K562 (cell line): Measurements from ENCODE around the gene NAA11. TPM values are rescaled to one million over a fixed set of nuclear protein-coding genes. Genes with fewer than 3 reads are reported as not detected.

Experiments used
- ATAC-seq: fragments of 200-7000 bp; cut with Tn5 transposase; 3 replicates; pipeline ENCODE4 v1.9.1; 2020; ENCODE audit warnings: moderate library complexity
- BruUV-seq: library from RNA; stranded (reverse); fragments of 400-500 nt; replicated peaks from 2 replicates; lab custom pipeline; 2021; lab: Mats Ljungman, UMichigan
- CTCF ChIA-PET: fragments of 300-600 bp; formaldehyde crosslinking; extraction: SDS; loops from one replicate; lab custom pipeline; 2021; ENCODE audit warnings: low intra/inter-chr PET ratio; lab: Yijun Ruan, JAX
- POLR2A ChIA-PET: fragments of 300-600, 350-650 bp; sonication (Branson Sonifier 250); formaldehyde crosslinking; extraction: SDS; loops from one replicate; lab custom pipeline; 2021; ENCODE audit warnings: antibody characterized with exemption, inconsistent platforms; lab: Yijun Ruan, JAX
- DNase-seq, 4 experiments: peaks; one replicate each; pipeline versions ENCODE4 v3.0.0 to v3.0.0-alpha.2; 2011 to 2018; ENCODE audit warnings: low spot score in 3 of 4, mixed read lengths in 3 of 4; ENCODE audit errors: extremely low read depth in 1 of 4
- FAIRE-seq: peaks from 2 replicates; lab custom pipeline; 2011; peaks lifted over from hg19 to GRCh38; lab: Jason Lieb, UNC
- H2AFZ ChIP-seq: 2 replicates; pipeline ENCODE4 v1.6.0; 2011; ENCODE audit warnings: low read depth, low read length, control low read depth, inconsistent platforms
- H3K27ac ChIP-seq: fragments of 200-600 bp; 3 replicates; pipeline ENCODE4 v1.8.0; 2011; ENCODE audit warnings: low read depth, mild to moderate bottlenecking, control low read depth, inconsistent platforms, low read length, moderate library complexity, mixed read lengths; ENCODE audit errors: extremely low read depth
- H3K27me3 ChIP-seq, 2 experiments: fragments of 300-600 bp in 1 of 2; 2 replicates in 1 of 2; 3 replicates in 1 of 2; pipeline versions ENCODE4 v1.6.0 to v1.8.0; 2011; ENCODE audit warnings: inconsistent platforms in 2 of 2, low read length in 2 of 2, mild to moderate bottlenecking in 1 of 2, mixed read lengths in 1 of 2, moderate library complexity in 1 of 2; ENCODE audit not compliant: control insufficient read depth in 2 of 2, insufficient read depth in 2 of 2
- H3K36me3 ChIP-seq: fragments of 300-600 bp; 3 replicates; pipeline ENCODE4 v1.8.0; 2011; ENCODE audit warnings: mild to moderate bottlenecking, low read length, inconsistent platforms; ENCODE audit not compliant: control insufficient read depth, insufficient read depth
- H3K4me1 ChIP-seq, 2 experiments: fragments of 200-600 bp in 1 of 2; replicated peaks in 1 of 2; 2 replicates in 1 of 2; 3 replicates in 1 of 2; pipeline versions ENCODE4 v1.5.1 to v1.8.0; 2011; ENCODE audit warnings: inconsistent platforms in 2 of 2, low read length in 2 of 2, mild to moderate bottlenecking in 1 of 2, mixed read lengths in 1 of 2, moderate library complexity in 1 of 2; ENCODE audit not compliant: control insufficient read depth in 2 of 2, insufficient read depth in 2 of 2
- H3K4me2 ChIP-seq: 2 replicates; pipeline ENCODE4 v1.6.1; 2011; ENCODE audit warnings: low read length, control low read depth, inconsistent platforms, mixed read lengths; ENCODE audit not compliant: insufficient read depth
- H3K4me3 ChIP-seq: fragments of 200-600 bp; sonication (generic), shearing (Covaris generic); 2 replicates; pipeline ENCODE4 v1.5.1; 2016; ENCODE audit warnings: control low read depth, inconsistent platforms
- H3K79me2 ChIP-seq: fragments of 200-600 bp; 3 replicates; pipeline ENCODE4 v1.8.0; 2011; ENCODE audit warnings: low read length, inconsistent platforms; ENCODE audit not compliant: control insufficient read depth, insufficient read depth
- H3K9ac ChIP-seq, 2 experiments: 2 replicates each; pipeline versions ENCODE4 v1.6.0 to v1.6.1; 2011; ENCODE audit warnings: low read depth in 2 of 2, low read length in 2 of 2, control low read depth in 1 of 2, inconsistent platforms in 1 of 2, mild to moderate bottlenecking in 1 of 2, mixed read lengths in 1 of 2; ENCODE audit not compliant: insufficient read depth in 1 of 2
- H3K9me1 ChIP-seq: one replicate; pipeline ENCODE4 v1.6.0; 2011; ENCODE audit warnings: inconsistent platforms, mild to moderate bottlenecking, low read length, moderate library complexity; ENCODE audit not compliant: control insufficient read depth, insufficient read depth
- H3K9me3 ChIP-seq: replicated peaks from 2 replicates; pipeline ENCODE4 v1.5.1; 2011; ENCODE audit warnings: low read depth, low read length, inconsistent platforms; ENCODE audit not compliant: control insufficient read depth, insufficient read depth
- H4K20me1 ChIP-seq: replicated peaks from 2 replicates; pipeline ENCODE4 v1.6.1; 2011; ENCODE audit warnings: low read length, inconsistent platforms, mixed read lengths; ENCODE audit not compliant: control insufficient read depth, insufficient read depth
- ARID2 ChIP-seq: fragments of 450-650 bp; IDR thresholded peaks from 2 replicates; pipeline ENCODE4 v1.6.1; 2017; ENCODE audit warnings: antibody characterized with exemption, mild to moderate bottlenecking
- BCLAF1 ChIP-seq, 2 experiments: fragments of 450-650 bp in 1 of 2; IDR thresholded peaks; 2 replicates each; pipeline ENCODE4 v1.6.1; 2011 to 2017; ENCODE audit warnings: low read depth in 2 of 2, antibody characterized with exemption in 1 of 2, borderline replicate concordance in 1 of 2, low read length in 1 of 2, mild to moderate bottlenecking in 1 of 2, mixed read lengths in 1 of 2; ENCODE audit not compliant: control insufficient read depth in 1 of 2
- CEBPZ ChIP-seq: fragments of 150-350 bp; IDR thresholded peaks from 2 replicates; pipeline ENCODE4 v1.6.1; 2014; ENCODE audit warnings: low read depth, mild to moderate bottlenecking, low read length, borderline replicate concordance
- CTBP1 ChIP-seq: fragments of 450-650 bp; IDR thresholded peaks from 2 replicates; pipeline ENCODE4 v1.6.1; 2016; ENCODE audit warnings: borderline replicate concordance
- HDAC6 ChIP-seq: IDR thresholded peaks from 2 replicates; pipeline ENCODE4 v1.6.1; 2012; ENCODE audit warnings: low read depth, mild to moderate bottlenecking, control low read depth, inconsistent platforms, low read length, moderate library complexity
- PREB ChIP-seq: sonication (generic); formaldehyde crosslinking; IDR thresholded peaks from 2 replicates; pipeline ENCODE4 v1.8.1; 2023; ENCODE audit warnings: mild to moderate bottlenecking, missing genetic modification reagents
- RNF219 ChIP-seq: fragments of 250-450 bp; sonication (Bioruptor Pico); IDR thresholded peaks from 2 replicates; pipeline ENCODE4 v1.5.0; 2022; ENCODE audit warnings: mild to moderate bottlenecking
- SRSF7 ChIP-seq: fragments of 200-400 bp; formaldehyde crosslinking; optimal IDR thresholded peaks from 2 replicates; pipeline ENCODE3; 2017; ENCODE audit warnings: mild to moderate bottlenecking, low read depth, low read length
- XRCC5 ChIP-seq: fragments of 200-400 bp; formaldehyde crosslinking; IDR thresholded peaks from 2 replicates; pipeline ENCODE4 v1.6.1; 2017; ENCODE audit warnings: low read depth, mild to moderate bottlenecking, low read length
- ZBTB2 ChIP-seq: fragments of 450-650 bp; IDR thresholded peaks from 2 replicates; pipeline ENCODE4 v1.6.1; 2016; ENCODE audit warnings: antibody characterized with exemption
- ZNF717 ChIP-seq: fragments of 250-450 bp; sonication (Bioruptor Pico); IDR thresholded peaks from 2 replicates; pipeline ENCODE4 v1.5.0; 2021
- WGBS: fragments of 100-300 bp; shearing (Covaris generic); methylation state at CpG from one replicate; pipeline ENCODE4 v1.1.6; 2016; ENCODE audit warnings: low coverage, mixed read lengths; ENCODE audit not compliant: insufficient coverage; ENCODE audit errors: missing lambda C conversion rate; 5-methylcytosine and 5-hydroxymethylcytosine counted together
- in situ Hi-C: fragments of 300-500 bp; cut with MboI; formaldehyde crosslinking; loops from 4 replicates; pipeline ENCODE4 v1.15.0; 2018; ENCODE audit warnings: inconsistent platforms, mixed read lengths
- intact Hi-C: fragments of 100-400 bp; cut with micrococcal nuclease; formaldehyde crosslinking; loops from 2 replicates; pipeline ENCODE4 v1.14.2; 2022
- polyA plus RNA-seq, 8 experiments: library from polyadenylated mRNA; depleted of rRNA in 4 of 8; stranded (reverse) in 5 of 8; unstranded in 3 of 8; fragments of >200 nt; fragmentation: Nextera tagmentation in 2 of 8; fragmentation: Illumina TruSeq in 1 of 8; extraction: Ambion mirVana in 2 of 8; extraction: Trizol in 1 of 8; gene quantifications; 2 replicates each; pipeline versions ENCODE4 v1.2.1 to v1.2.3, GENCODE V29; 2011 to 2014; ENCODE audit warnings: inconsistent platforms in 1 of 8, missing spikeins in 1 of 8
- total RNA-seq, 7 experiments: library from RNA; depleted of rRNA in 6 of 7; stranded (reverse); fragments of >200 nt in 6 of 7; fragmentation: Illumina TruSeq in 2 of 7; extraction: Trizol in 2 of 7; gene quantifications; 2 replicates each; pipeline versions ENCODE4 v1.2.1 to v1.2.3, GENCODE V29; 2011 to 2021; ENCODE audit warnings: low replicate concordance in 1 of 7

NAA11 gene
- total and polyA plus RNA-seq, 9 of the 15 experiments (the other 6 are each of a cell fraction or from before 2014, with no cell fraction given) = 17.1 to 34.6 (median 23.1) TPM

GRCh38 chr4:79273915-79274314 is 51.9 kb downstream of the NAA11 start:
- WGBS = 27% methylated on average over 1 of the region's 1 CpG
- ChIA-PET CTCF (no interaction called here), POLR2A (no interaction called here)
- in situ Hi-C loops = no loop called here
- ATAC-seq = no peak
- peak in 2 of 4 experiments; percentile 9 to 14 for DNase-seq
- no peaks in the 10 kb centered on the region for H3K9me1 ChIP-seq
- H3K79me2 ChIP-seq = no peaks in the 10 kb centered on the region
- no peak for FAIRE-seq
- BruUV-seq = no TSS peak
- no peaks in the 10 kb centered on the region for H4K20me1 ChIP-seq
- H3K4me2 ChIP-seq = no peak overlapping the region
- intact Hi-C loops = no loop called here
- peaks cover 0 to 4% of the 10 kb centered on the region in 2 experiments; a peak in 1 of 5 replicates for H3K4me1 ChIP-seq
- H2AFZ ChIP-seq = no peak overlapping the region
- H3K27me3 ChIP-seq = no peaks in the 10 kb centered on the region
- H3K9me3 ChIP-seq = no peaks in the 10 kb centered on the region
- no peaks in the 10 kb centered on the region for H3K36me3 ChIP-seq
- no peak overlapping the region for H3K9ac ChIP-seq
- no peak overlapping the region for H3K4me3 ChIP-seq
- no peak overlapping the region for H3K27ac ChIP-seq
- TF ChIP-seq SRSF7 = no peak
- no peak for TF ChIP-seq ZNF717 (CRISPR knock-in tag)
- no peak for TF ChIP-seq BCLAF1 (IDR thresholded peaks at IDR 0.05; ENCODE audit: borderline replicate concordance in 1 of 2, control insufficient read depth in 1 of 2, low read depth in 2 of 2, low read length in 1 of 2)
- TF ChIP-seq XRCC5 = no peak
- TF ChIP-seq HDAC6 = no peak
- TF ChIP-seq ARID2 = no peak
- TF ChIP-seq CTBP1 = peak; percentile 25; the same call in 1 of the 2 replicates
- TF ChIP-seq CEBPZ = no peak
- no peak for TF ChIP-seq RNF219 (CRISPR knock-in tag)
- TF ChIP-seq PREB = no peak
- no peak for TF ChIP-seq ZBTB2
